GM12891 (cell line): ENCODE data around the gene SHISA6.

Experiments
- POLR2A ChIP-seq: IDR thresholded peaks from 2 replicates; pipeline ENCODE4 v1.6.1; 2011; ENCODE audit warnings: low read depth, low read length, control low read depth
- TAF1 ChIP-seq: IDR thresholded peaks from 2 replicates; pipeline ENCODE4 v1.6.1; 2011; ENCODE audit warnings: low read depth, low read length, control low read depth

GRCh38 chr17:11492511-11492910 lies 251.5 kb downstream of the SHISA6 start:
- TF ChIP-seq TAF1 (no peak), POLR2A (no peak)
